HTERT RPE-1 (cell line): Measurements from ENCODE around the gene CRABP1.
"Not testable (repeated sequence)": the region's sequence is repeated elsewhere in the genome, so short reads cannot be mapped to it uniquely, and the experiment has no call there.

Source experiments
- in situ Hi-C: fragments of 300-500 bp; cut with MboI; formaldehyde crosslinking; loops from 4 replicates; pipeline ENCODE4 v1.14.3; 2020; ENCODE audit warnings: low sequenced_read_pairs

Gene CRABP1

DNA sequence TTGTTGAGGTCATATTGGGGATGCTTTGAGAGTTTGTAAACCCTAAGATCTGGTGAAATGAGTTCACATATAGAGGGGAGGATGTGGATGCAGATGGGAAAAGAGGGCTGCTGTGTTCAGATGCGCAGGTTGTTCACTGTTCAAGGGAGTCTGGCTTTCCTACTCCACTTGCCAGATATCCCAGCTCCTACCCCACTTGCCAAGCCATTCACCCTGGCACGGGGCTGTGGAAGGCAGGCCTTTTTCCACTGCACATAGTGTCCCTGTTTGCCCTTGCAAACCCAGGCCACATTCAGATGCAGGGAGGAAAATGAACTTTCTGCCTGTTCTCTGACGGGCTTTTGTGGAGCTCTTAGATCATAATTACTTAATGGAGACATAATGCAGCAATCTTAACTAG, 29.0 kb downstream of the CRABP1 start:
- in situ Hi-C loops: no loop called here

DNA sequence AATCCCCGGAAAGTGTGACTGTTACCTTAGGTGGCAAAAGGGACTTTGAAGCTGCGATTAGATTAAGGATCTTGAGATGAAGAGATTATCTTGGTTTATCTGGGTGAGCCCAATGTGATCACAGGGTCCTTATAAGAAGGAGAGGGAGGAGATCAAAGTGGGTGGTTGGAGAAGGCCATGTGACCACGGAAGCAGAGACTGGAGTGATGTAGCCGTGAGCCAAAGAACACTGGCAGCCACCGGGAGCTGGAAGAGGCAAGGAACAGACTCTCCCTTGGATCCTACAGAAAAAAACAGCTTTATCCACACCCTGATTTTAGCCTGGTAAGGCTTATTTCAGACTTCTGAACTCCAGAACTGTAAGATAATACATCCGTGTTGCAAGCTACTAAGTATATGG, 29.9 kb downstream of the CRABP1 start:
- in situ Hi-C loops: no loop called here

DNA sequence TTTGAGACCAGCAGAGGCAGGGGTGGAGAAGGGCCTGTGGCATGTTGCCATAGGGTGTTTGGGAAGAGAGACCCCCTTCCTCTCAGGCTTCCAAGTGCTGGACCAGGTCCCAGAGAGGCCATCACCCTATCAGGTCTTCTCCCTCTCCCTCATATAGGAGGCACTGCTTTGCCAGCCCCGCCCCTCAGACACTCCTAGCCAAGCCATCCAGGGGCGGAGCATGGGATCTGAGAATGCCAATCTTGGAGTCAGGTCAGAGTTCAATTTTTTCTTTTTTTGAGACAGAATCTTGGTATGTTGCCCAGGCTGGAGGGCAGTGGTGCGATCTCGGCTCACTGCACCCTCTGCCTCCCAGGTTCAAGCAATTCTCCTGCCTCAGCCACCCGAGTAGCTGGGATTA, 32.7 kb downstream of the CRABP1 start:
- in situ Hi-C loops: no loop called here

DNA sequence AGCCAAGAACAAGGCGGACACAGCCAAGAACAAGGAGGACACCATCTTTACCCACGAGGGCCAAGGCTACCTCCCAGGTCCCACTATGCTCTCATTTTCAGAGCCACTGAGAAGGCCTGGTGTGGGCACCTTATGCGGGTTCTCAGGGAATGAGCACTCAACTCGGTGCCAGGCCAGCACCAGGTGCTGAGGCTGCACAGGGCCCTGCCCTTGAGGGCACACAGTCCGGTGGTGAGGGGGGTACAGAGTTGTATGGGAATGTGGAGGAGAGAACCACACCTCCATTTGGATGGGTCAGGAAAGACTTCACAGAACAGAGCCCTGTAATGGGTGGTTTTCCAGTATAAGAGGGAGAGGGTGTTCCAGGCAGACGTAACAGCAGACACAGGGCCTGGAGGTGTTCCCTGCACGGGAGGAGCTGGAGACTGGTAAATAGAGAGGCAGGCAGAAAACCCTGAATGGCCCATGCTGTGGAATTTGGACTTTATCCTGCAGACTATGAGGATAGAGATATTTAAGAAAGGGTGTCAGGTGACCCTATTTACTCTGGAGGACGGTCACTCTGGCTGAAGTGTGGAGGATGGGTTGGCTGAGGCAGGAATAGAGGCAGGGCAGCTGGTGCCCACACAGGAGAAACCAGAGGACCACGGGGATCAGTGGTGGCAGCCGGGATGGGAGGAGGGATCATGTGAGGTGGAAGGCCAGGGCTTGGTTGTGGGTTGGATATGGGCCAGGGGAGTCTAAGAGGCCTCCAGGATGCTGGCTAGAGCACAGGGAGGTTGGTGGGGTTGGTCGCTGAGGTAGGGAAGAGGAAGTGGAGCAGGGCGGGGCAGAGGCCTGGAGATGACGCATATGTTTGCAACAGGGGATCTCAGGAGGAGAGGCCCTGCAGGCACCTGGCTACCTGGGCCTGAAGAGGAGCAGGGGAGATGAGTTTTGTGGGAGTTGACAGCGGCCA, 34.6 kb downstream of the CRABP1 start:
- in situ Hi-C loops: no loop called here

DNA sequence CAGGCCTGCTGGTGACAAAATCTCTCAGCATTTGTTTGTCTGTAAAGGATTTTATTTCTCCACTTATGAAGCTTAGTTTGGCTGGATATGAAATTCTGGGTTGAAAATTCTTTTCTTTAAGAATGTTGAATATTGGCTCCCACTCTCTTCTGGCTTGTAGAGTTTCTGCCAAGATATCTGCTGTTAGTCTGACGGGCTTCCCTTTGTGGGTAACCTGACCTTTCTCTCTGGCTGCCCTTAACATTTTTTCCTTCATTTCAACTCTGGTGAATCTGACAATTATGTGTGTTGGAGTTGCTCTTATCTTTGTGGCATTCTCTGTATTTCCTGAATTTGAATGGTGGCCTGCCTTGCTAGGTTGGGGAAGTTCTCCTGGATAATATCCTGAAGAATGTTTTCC, 40.0 kb downstream of the CRABP1 start:
- in situ Hi-C loops: not testable (repeated sequence)

DNA sequence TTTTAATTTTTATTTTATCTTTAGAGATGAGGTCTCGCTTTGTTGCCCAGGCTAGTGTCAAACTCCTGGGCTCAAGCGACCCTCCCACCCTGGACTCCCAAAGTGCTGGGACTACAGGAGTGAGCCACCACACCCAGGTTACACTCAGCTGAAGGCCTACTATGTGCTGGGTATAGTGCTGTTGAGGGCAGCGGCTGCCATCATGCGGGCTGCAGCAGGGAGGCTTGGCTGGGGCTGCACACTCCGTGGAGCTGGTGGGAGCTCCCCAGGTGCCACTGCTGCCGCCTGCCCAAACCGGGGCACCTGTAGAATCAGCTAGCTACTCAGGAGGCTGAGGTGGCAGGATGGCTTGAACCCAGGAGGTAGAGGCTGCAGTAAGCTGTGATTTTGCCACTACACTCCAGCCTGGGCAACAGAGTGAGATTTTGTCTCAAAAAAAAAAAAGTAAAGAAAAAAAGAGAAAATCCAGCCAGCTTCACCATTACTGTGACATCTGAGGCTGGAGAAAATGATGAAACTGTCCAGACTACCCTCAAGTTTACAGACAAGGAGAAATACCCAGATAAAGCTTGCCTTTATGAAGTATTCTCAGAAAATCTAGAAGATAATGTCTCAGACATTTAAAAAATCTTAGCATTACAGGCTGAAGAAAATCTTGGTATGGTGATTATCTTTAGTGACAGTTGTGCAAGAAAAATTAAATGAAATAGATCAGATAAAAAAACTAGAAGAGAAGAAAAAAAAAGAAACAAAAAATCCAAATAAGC, 42.1 kb downstream of the CRABP1 start:
- in situ Hi-C loops: no loop called here

DNA sequence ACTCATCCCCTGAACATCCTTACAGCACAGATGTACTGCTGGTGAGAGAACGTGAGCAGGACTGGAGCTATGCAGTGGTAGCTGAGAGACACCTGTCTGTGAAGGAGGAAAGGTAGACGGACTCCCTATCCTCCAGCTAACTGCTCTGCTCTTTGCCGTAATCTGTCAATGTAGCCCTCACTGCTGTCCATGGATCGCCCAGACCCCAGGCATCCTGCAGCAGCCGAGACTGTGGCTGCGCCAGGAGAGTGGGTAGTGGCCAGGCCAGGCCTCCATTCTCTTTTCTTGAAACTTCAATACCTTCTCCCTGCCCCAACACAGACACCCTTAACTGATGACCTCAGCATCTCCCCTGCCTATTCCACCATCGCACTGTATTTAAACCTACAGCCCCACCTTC, 44.5 kb downstream of the CRABP1 start:
- in situ Hi-C loops: no loop called here

DNA sequence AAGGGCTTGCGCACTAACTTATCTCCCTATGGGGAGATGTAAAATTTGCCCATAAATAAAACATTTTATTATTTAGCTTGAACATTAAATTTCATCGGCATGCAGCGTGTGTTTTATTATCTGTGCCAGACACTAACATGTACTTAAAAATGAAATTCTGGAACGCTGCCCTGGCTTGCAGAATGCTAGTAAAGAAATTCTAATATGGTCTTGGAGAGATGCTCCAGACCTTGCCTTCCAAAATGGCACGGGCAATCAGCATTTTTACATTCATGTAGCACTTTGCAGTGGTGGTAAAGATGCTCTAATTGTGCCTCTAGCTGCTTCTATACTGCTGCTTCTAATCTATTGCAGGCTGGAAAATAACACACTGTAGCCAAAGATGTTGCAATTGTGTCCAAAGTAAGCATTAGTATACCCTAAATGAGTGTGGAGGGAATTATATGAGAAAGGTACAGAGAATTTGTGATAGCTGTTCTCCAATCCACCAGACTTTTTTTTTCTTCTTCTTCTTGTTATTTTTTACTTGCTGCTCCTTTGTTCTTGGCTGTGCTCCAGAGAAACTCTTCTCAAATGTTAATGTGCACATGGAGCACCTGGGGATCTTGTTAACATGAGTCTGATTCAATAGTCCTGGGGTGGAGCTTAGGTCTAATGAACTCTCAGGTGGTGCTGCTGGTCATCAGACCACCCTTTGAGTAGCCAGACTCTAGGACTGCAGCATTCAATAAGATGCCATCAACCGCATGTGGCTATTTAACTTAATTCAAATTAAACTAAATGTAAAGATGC, 47.3 kb downstream of the CRABP1 start:
- in situ Hi-C loops: no loop called here

DNA sequence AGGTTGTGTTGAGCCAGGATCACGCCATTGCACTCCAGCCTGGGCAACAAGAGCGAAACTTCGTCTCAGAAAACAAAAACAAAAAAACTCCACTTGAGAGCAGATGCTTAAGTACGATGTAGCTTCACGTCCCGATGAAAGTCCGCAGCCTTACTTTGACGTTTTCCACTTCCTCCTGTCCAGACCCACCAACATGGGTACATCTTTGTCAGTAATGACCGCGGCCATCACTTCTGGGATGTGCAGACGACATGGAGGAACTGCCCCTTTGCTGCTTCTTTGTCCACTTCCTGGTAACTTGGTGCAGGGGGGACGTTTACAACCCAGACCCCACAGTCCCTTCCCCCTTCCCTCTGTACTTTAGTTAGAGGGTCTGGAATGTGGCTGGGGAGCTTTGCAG, 48.7 kb downstream of the CRABP1 start:
- in situ Hi-C loops: no loop called here

DNA sequence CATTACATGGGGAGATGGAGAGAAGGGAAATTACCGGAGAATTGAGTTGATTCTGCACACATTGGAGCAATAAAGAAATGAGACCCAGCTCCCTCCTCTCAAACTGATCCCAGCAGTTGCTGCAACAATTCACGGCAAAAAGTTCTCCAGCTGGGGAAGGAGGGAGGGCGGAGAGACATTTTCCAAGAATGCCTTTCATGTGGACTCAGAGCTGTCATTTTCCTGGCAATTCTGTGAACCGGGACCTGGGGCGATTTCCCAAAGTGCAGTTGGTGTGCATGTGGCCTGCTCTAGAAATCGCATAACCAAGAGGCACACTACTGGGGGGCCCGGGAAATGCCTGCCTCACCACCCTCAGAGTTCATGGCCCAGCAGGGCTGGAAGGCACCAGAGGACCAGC, 49.2 kb downstream of the CRABP1 start:
- in situ Hi-C loops: no loop called here

DNA sequence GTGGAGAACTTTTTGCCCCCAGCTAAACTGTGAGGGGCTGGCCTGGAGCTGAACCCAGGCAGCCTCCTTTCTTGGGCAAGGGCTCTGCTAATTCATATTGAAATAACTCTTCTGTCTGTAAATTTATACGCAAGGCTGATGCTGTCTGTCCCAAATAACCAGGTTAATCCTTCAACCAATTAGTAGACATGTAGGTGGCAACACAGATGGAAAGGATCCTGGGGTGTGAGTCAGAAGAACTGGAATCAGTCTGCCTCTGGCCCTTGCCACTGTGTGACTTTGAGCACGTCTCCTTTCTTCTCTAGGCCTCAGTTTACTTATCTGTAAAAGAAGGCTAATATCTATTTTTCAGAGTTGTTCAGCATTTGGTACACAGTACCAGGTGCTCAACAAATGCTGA, 49.6 kb downstream of the CRABP1 start:
- in situ Hi-C loops: no loop called here

DNA sequence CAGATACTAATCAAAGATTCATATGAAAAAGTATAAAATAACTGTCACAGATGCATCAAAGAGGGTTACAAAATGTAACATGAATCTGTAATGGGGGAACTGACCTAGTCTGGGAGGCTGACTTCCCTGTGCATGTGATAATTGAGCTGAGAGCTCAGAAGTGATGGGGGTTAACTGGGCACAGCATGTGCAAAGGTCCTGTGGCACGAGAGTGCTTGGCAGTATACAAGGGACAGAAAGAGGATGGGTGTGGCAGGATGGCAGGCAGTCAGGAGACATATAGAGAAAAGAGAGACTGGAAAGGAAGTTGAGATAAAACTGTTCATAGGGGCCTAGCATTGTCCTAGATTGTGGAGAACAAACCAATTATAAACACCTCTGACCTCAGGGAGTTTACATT, 50.1 kb downstream of the CRABP1 start:
- in situ Hi-C loops: no loop called here

DNA sequence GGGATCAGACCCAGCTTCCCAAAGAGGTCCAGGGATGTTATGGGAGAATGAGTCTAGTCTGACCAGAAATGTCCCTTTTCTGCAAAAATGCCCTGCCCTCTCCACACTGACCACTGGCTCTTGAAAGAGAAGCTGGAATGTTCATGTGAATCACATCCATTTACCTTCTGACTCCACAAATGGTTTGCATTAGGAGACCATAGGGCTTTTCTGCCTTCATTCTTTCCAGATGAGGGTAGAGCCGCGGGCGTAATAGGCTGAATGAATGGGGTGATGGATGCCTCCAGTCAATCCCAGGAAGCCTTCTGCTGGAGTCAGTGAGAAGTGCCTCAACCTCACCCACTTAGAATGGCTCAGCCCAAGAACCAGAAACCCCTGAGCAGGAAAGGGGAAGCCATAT, 50.7 kb downstream of the CRABP1 start:
- in situ Hi-C loops: no loop called here

DNA sequence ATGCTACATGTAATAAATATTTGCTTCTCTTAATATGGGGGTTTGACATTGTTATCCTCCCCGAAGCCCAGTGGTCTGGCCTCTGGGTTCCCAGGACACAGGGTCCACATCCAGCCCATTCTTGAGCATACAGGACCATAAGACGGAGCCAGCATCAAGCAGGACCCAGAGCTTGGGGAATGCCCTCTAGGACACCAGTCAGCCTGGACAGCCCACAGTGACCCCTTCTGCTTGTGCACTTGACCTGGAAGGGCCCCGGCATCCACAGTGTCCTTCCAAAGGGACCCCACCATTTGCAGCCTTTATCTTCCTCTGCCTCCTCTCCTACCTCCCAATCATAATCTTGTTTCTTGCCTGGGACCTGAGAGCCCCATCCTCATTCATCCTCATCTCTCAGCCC, 51.6 kb downstream of the CRABP1 start:
- in situ Hi-C loops: no loop called here

DNA sequence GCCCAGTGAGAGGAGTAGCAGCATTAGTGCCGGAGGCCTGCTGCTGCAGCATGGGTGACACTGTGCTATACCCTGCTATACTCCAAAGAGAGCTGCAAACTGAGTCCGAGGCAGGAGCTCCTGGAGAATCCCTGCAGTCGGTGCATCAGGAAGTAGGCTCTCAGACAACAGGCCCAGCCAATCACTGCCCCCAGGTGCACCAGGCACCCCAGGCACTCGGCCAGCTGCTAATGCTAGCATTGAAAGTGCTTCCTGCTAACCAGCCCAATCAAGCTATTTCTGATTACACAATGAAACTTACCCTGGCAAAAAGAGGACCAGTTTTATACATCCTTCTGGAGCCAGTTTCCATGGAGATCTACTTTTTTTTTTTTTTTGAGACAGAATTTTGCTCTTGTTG, 52.3 kb downstream of the CRABP1 start:
- in situ Hi-C loops: no loop called here

DNA sequence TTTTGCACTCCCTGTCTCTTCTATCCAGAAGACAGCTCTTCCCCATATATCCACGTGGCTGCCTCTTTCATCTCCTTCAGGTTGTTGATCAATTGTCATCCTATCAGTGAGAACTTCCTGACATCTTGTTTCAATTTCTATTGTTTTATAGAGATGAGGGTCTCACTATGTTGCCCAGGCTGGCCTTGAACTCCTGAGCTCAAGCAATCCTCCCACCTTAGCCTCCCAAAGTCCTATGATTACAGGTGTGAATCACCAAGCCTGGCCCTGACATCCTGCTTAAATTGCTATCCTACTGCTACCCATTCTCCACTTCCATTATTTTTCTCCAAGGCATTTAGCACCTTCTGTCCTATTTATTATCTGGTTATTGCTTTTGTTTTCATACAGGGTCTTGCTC, 53.0 kb downstream of the CRABP1 start:
- in situ Hi-C loops: no loop called here

DNA sequence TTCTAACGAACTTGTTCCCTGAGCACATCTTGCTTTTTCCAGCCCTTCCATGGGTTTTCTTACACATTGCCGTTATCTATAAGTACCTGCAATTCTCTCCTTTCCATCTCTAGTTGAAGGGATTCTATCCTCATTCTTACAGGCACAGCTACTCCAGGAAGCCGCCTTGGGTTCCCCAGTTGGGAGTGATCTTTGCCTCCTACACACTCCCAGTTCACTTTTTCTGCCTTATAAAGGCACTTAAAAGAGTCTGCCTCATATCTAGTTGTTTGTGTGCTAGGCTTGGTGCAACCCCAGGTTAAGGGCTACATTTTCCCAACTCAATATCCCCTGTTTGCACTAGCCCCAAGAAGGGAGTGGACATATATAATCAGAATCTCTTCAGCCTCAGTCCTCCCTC, 53.9 kb downstream of the CRABP1 start:
- in situ Hi-C loops: no loop called here

DNA sequence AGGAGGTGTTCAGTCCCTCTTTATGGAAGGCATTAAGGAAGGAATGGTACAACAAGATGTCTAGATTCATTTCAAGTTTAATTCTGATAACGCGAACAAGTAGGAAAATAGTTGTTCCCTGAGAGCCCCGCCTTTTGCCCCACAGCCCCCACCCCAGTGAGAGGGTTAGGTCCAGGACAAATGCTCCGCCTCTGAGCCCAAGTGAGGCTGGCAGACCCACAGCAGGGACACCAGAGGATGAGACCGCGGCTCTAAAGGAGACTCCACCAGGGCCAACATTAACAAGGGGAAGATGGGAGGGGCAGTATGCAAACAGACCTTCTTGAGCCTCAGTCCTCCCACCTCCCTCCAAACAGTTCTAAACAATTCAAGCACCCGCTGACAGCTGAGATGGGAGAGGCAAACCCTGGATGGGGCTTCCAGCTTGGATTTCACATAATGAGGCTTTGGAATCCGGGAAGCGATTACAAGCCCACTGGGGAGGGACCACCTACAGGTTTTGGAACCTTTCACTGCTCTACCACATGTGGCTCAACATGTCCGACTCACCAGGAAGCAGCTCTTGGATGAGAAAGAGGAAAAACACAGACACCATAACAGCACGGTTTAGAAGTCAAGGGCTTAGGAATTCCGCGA, 54.9 kb downstream of the CRABP1 start:
- in situ Hi-C loops: no loop called here

DNA sequence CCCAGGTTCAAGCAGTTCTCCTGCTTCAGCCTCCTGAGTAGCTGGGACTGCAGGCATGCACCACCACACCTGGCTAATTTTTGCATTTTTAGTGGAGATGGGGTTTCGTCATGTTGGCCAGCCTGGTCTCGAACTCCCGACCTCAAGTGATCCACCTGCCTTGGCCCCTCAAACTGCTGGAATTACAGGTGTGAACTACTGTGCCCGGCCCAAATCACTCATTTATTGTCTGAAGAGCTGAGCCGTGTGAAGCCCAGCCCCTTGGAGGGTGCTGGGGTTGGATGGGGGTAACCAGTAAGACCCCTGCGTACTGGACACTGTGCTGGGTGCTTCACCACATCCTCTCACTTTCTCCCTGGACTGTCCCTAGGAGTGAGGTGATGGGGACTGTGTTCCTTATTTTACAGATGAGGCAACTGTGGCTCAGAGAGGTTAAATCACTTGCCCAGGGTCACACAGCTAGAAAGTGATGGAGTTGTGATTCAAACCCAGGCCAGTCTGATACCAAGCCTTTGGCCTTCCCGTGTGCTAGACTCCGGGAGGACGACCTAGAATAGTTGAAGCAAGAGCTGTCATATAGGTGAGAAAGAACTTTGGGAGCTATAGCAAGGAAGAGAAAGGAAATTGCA, 56.1 kb downstream of the CRABP1 start:
- in situ Hi-C loops: no loop called here

DNA sequence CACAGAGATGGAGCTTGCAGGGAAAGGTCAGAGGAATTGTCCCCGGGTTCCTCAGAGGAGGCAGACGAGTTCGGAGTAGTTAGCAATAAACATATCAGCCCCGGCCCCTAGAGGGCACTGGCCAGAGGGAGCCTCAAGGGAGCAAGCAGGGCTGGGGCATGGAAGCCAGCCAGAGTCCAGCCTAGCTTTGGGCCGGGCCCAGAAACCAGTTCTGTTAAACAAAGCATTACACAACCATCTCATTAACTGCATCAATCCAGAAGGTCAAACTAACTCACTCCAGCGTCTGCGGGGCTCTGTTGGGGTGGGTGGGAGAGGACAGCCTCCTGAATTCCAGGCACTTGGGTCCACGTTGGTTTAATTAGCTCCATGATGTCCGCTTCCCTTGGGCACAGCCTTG, 56.8 kb downstream of the CRABP1 start:
- in situ Hi-C loops: no loop called here
